GM19372 (cell line): Measurements from ENCODE around the gene NEMP2.
A peak's percentile ranks its signal among the peaks of the same experiment; 100 is the strongest.

Experiments
- ATAC-seq: cut with Tn5 transposase; IDR thresholded peaks from one replicate; pipeline ENCODE4 v1.9.1; 2021; ENCODE audit warnings: mild to moderate bottlenecking, low read depth, moderate library complexity; ENCODE audit not compliant: unreplicated experiment

NEMP2 gene

GRCh38 chr2:190561094-190561493 is 26.6 kb upstream of the NEMP2 start:
- ATAC-seq: no peak

DNA sequence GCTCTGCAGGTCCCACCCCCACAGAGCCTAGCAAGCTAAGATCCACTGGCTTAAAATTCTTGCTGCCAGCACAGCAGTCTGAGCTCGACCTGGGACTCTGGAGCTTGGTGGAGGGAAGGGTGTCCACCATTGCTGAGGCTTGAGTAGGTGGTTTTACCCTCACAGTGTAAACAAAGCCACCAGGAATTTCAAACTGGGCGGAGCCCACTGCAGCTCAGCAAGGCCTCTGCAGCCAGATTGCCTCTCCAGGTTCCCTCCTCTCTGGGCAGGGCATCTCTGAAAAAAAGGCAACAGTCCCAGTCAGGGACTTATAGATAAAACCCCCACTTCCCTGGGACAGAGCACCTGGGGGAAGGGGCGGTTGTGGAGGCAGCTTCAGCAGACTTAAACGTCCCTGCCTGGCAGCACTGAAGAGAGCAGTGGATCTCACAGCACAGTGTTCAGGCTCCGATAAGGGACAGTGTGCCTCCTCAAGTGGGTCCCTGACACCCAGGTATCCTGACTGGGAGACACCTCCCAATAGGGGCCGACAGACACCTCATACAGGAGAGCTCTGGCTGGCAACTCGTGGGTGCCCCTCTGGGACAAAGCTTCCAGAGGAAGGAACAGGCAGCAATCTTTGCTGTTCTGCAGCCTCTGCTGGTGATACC is 20.0 kb upstream of the NEMP2 start:
- ATAC-seq: no peak

DNA sequence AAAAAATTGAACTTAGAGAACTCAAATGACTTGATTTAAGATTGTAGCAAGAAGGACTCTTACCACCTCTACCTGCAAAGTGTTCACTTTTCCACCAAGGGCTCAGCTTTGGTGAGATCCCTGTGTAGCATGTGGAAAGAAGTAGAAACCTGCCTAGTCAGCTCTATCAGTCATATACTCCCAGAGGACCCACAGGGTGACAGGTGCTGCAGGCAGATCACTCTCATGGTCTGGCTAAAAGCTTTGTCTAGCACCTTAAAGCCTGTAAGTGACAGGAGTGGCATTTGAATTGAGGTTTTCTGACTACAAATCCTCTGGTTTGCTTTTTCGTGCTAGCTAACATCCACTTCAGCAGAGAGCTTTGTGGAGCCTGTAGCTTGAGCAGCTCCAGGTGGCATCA is 18.7 kb upstream of the NEMP2 start:
- ATAC-seq: no peak

DNA sequence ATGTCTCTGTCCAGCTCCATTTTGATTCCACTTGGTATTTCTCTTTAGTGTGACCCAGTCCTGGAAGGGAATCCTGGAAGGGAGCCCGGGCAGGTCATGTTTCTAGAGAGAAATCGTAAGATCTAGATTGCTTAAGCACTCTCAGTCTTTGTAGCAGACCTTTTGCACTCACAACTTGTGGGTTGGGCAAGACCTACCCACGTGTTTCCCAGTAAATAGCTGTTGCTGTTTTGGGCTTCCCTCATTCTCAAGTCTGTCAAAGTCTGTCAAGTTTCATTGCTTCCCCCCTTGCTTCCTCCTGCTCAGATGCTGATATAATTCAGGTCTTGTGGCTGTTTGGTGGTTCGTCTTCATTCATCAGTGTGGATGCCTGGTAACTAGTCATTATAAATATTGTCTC is 17.4 kb upstream of the NEMP2 start:
- no peak for ATAC-seq

- ATAC-seq: no peak
Measured at GRCh38 chr2:190550137-190550536, 15.6 kb upstream of the NEMP2 start.

GRCh38 chr2:190547886-190548285 is 13.4 kb upstream of the NEMP2 start:
- ATAC-seq: no peak

DNA sequence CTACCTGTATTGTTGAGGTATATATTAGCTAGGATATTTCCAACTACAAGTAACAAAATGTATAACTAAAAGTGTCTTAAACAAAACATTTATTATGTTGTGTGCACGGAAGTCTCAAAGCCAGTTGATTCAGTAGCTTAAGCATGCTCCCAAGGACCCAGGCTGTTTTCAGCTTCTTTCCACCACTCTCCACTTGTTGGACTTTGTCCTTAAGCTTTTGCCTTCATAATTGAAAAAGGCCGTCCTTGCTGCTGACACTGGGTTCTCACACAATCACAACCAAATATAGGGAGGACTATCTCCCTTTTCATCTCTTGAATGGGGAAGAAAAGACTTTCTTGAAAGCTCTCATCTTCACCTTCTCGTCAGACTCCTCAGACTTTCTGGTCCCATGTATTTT is 12.2 kb upstream of the NEMP2 start:
- no peak for ATAC-seq

DNA sequence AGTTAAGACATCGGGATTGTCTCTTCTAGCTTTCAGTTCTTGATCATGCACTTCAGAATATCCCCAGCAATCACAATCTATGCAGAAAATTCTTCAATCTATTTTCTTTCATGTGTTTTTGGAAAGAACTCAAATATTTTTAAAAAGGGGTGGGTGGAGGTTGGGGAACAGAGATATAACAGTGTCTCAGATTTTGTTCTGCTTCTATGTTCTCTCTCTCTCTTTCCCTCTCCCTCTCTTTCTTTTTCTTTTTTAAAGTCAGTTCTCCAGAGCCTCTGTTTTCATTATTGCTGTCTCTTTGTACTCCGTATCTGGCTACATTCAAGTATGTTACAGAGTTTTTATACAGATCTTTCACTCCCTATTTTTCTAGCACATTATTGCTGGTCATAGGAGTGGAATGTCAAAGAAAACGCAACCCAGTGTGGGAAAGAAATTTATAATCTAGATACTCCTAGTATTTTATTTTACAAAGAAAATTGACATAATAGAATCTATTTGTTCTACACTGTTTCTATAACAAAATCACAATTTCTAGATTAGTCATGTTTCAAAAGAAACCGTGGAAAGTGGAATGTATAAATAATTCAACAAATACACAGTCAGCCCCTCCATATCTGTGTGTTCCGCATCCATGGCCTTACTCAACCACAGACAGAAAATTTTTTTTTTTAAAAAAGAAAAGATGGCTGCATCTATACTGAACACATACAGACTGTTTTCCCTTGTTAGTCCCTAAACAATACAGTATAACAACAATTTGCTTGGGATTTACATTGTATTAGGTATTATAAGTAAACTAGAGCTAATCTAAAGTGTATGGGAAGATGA is 11.2 kb upstream of the NEMP2 start:
- no peak for ATAC-seq

- ATAC-seq: no peak
Measured at GRCh38 chr2:190545093-190545492, 10.6 kb upstream of the NEMP2 start.

DNA sequence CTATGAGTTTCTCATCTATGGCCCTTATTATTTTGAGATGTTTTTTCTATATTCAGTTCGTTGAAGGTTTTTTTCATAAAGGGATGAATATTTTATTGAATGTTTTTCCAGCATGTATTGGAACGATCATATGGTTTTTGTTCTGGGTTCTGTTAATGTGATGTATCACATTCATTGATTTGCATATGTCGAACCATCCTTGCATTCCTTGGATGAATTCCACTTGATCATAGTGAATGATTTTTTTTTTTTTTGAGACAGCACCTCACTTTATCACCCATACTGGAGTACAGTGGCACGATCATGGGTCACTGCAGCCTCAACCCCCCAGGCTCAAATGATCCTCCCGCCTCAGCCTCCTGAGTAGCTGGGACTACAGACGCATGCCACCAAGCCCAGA is 5.5 kb upstream of the NEMP2 start:
- ATAC-seq: no peak

GRCh38 chr2:190538201-190538600 is 3.7 kb upstream of the NEMP2 start:
- ATAC-seq: no peak

DNA sequence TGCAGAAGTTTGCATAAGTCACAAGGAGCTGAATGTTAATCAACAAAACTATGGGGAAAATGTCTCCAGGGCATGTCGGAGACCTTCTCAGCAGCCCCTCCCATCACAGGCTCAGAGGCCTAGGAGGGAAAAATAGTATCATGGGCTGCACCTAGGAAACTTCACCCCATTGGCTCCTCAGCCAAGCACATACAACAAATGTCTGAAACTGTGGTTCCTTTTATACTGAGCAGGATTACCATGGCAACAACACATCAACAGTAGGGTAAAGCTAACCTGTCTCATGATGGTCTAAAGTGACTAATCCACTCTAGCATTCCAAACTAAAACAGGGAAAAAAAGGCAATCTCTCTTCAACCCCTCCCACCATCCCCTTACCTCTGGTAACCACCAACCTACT is 3.2 kb upstream of the NEMP2 start:
- no peak for ATAC-seq

DNA sequence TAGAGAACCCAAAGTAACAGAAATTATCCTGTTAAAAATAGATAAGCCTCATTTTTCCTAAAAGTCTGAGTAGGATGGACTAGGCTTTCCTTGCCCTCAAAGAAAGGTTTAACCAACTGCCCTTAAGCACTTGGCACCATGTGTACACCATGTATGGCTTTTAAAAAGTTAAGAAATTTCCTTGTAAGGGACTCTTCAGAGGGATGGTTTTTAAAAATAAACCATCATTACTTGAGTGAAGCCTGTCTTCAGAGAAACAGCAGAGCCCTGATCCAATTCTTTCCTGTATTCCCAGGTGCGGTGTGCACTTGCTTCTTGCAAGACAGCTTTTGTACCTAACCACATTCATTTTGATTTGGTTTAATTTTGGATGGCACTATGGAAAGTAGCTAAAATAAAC is 1.1 kb upstream of the NEMP2 start:
- ATAC-seq: no peak

DNA sequence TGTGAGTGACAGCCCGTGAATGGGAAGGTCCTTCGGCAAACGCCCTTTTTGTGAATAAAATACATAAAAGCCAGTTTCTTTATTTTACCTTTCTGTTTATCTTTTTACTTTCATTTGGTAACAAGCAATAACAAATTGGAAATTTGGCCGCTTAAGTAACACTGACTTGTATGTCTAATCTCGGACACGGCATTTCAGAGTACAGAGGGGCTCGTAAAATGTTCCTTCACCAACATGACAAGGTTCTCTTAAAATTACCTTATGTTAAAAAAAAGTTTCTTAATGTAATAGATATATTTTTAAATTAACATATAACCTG is 558 bp upstream of the NEMP2 start:
- no peak for ATAC-seq

DNA sequence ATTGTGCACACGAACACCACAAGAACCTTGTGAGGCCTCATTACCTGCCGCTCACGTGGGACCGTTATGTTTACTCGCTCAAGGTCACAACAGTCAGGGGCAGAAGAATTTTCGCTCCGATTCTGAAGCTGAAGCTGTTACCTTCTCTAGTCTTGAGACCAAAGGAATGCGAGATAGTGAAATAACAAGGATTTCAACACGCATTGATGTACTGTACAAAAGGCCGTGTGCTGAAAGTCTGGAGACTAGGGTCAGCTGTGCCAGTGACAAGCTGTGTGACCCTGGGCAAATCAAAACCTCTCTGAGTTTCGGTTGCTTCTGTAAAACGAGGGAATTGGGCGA is 583 bp downstream of the NEMP2 start:
- peak; percentile 24 for ATAC-seq

GRCh38 chr2:190533175-190533967 is 1.2 kb downstream of the NEMP2 start:
- ATAC-seq: no peak

GRCh38 chr2:190532581-190532980 is 1.9 kb downstream of the NEMP2 start:
- ATAC-seq: no peak

DNA sequence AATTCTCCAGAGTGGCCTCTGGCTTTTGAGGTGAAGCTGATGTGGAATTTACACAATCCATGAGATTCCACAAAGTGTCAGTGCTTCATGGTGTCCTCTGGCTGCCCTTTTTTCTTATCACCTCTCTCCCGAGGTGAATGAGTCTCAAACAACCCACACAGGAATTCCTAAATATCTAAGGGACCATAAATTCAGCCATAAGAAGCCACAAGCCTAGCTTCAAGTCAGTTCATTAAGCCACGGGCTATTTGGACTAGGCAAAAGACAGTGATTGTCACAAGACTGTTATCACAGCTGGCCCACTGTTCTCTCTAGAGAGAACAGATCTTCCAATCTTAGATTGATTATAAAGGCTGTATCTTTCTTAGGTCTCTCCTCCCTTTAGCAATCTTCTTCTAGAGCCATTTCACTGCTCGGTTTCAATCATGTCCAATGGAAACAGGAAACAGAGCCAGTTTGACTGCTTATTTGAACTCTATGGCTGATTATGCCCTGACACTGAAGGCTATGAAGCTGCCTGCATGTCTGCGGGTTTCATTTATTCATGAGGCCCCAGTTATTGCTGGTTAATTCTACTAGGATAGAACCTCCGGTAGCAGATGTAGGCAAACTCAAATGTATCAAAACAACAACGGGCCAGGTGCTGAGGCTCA is 4.1 kb downstream of the NEMP2 start:
- no peak for ATAC-seq

DNA sequence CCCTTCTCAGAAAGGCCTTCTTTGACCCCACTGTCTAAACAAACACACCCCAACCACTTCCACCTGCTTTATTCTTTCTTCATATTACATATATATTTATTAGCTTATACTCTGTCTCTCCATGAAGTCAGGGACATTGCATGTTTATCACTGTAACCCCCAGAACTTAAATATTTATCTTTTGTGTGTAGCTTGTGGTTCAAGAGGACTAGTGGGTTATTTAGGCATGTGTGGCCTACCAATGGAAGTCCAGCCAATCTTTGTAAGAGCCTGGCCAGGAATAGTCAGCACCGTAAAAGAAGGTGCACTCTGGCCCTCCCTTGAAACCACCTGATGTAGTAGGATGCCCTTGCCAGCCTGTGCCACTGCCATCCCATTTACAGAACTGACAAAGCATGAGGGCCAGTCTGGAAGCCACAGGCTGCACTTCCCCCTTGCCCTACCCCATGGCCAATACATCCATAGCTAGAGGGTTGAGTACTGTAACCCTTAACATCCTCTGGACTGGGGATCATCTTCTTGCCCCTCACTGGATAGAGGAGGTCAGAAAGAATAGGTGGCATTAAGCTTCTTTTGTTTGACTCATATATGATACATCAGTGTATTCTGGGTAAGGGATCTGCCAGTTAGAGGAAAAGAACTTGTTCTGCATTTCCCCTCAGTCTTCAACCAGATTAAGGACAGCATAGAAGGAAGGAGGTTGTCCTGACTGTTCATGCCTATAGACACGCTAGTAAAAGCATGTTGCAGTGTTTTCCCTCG is 4.9 kb downstream of the NEMP2 start:
- no peak for ATAC-seq

DNA sequence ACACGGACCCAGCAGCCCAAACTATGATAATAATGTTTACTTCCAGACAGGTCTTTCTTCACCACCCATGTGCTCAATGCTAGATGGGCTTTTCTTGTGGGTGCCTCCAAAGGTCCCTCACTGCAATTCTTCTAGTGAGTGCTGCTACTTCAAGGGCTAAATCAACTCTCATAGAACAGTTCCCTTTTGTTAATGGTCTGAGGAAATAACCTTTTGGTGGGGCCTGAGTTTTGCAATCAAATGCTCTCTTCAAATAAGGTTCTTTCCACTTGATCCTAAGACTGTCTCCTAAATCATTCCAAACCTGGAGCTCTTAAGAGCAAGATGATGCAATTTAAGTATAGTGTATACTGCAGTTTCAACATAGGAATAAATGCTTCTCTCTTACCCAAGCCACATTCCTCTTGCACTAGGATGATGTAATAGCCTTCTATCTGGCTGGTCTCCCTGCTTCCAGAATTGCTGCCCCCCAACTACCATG is 6.0 kb downstream of the NEMP2 start:
- no peak for ATAC-seq
